NCI-H2081 (cell line): ENCODE data around the gene CRISPLD2.

Source experiments
- DNase-seq, 2 experiments: peaks; one replicate each; lab custom pipeline; 2025; lab: John Stamatoyannopoulos, UW

Gene CRISPLD2

GRCh38 chr16:84955427-84955826 lies 135.6 kb downstream of the CRISPLD2 start:
- DNase-seq: no peak

GRCh38 chr16:84957192-84957591 lies 137.4 kb downstream of the CRISPLD2 start:
- DNase-seq: no peak

GRCh38 chr16:84957792-84958191 lies 138.0 kb downstream of the CRISPLD2 start:
- DNase-seq: no peak
